Measurements from ENCODE around the gene GRM4.
A peak's percentile ranks its signal among the peaks of the same experiment; 100 is the strongest.

Gene GRM4

DNA sequence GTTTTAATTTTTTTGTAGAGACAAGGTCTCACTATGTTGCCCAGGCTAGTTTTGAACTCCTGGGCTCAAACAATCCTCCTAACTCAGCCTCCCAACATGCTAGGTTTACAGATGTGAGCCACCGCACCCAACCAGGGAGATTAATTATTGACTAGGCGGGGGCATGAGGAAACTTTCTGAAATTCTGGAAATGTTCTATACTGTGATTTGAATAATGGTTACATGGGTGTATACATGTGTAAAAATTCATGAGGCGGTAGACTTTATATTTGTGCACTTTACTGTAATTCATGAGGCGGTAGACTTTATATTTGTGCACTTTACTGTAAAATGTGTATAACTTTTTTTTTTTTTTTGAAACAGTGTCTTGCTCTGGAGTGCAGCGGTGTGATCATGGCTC is 147.2 kb downstream of the GRM4 start:
- Histone ChIP-seq H3K4me3 (ENCODE audit: low read depth, low read length) (no peak overlapping the region), H3K9me3 (ENCODE audit: severe bottlenecking) (peaks cover 3% of the 10 kb centered on the region), H3K27me3 (ENCODE audit: insufficient read depth, low read depth, severe bottlenecking) (no peaks in the 10 kb centered on the region), H3K36me3 (no peaks in the 10 kb centered on the region), H3K27ac (no peak overlapping the region)
- TF ChIP-seq, protein P1, sequence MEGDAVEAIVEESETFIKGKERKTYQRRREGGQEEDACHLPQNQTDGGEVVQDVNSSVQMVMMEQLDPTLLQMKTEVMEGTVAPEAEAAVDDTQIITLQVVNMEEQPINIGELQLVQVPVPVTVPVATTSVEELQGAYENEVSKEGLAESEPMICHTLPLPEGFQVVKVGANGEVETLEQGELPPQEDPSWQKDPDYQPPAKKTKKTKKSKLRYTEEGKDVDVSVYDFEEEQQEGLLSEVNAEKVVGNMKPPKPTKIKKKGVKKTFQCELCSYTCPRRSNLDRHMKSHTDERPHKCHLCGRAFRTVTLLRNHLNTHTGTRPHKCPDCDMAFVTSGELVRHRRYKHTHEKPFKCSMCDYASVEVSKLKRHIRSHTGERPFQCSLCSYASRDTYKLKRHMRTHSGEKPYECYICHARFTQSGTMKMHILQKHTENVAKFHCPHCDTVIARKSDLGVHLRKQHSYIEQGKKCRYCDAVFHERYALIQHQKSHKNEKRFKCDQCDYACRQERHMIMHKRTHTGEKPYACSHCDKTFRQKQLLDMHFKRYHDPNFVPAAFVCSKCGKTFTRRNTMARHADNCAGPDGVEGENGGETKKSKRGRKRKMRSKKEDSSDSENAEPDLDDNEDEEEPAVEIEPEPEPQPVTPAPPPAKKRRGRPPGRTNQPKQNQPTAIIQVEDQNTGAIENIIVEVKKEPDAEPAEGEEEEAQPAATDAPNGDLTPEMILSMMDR (IDR thresholded peaks at IDR 0.05; ENCODE audit: low read depth, low read length), result no peak
- no peak for DNase-seq

GRCh38 chr6:33997265-33997664 is 148.6 kb downstream of the GRM4 start:
- TF ChIP-seq, protein P1 (IDR thresholded peaks at IDR 0.05; ENCODE audit: low read depth, low read length), result no peak

GRCh38 chr6:33996120-33996475 is 149.8 kb downstream of the GRM4 start:
- no peaks in the 10 kb centered on the region for H3K36me3 ChIP-seq
- H3K27ac ChIP-seq, result no peak overlapping the region
- TF ChIP-seq, protein P1 (IDR thresholded peaks at IDR 0.05; ENCODE audit: low read depth, low read length), result no peak
- peak; percentile 6 for DNase-seq
- no peaks in the 10 kb centered on the region for H3K9me3 ChIP-seq (ENCODE audit: severe bottlenecking)
- H3K27me3 ChIP-seq (ENCODE audit: insufficient read depth, low read depth, severe bottlenecking), result no peaks in the 10 kb centered on the region
- H3K4me3 ChIP-seq (ENCODE audit: low read depth, low read length), result no peak overlapping the region

More at GRCh38 chr6:33997265-33997664, 148.6 kb downstream of the GRM4 start:
- Histone ChIP-seq H3K36me3 (no peaks in the 10 kb centered on the region), H3K27me3 (ENCODE audit: insufficient read depth, low read depth, severe bottlenecking) (no peaks in the 10 kb centered on the region), H3K9me3 (ENCODE audit: severe bottlenecking) (no peaks in the 10 kb centered on the region), H3K4me3 (ENCODE audit: low read depth, low read length) (no peak overlapping the region), H3K27ac (no peak overlapping the region)
- DNase-seq, result no peak

DNA sequence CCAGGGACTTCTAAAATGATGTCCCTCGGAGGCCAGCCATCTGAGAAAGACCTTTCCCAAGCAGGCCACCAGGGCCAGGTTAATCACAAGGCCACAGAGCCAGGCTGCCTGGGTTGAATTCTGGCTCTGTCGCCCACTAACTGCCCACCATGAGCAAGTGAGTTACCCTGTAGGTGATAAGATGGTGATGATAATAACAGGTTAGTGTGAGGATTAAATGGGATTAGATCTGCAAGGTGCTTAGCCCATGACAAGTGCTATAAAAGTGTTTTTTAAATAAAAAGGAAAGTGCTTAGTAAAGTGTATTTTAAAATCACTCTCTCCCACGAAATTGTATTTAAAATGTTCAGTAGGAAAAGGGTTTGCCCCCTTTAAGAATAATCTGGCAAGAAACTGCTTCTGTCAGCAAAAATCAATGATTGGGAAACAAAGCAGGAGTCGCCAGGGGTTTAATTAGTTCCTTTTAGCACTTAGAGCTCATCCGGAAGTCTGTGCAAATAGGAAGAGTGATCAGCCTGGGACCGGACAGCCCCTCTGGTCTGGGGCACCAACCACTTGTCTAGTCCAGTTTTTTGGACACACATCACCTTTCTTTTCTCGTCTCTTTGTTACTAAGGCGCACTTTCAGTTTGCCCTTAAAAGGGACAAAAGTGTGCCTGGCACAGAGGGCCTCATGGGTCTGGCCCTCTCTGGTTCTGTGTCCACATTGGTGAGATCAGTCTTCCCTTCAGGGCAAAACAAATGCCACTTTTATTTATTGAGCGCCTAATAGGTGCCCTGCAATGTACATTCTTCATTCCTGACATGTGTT is 150.4 kb downstream of the GRM4 start:
- Histone ChIP-seq H3K27ac (no peak overlapping the region), H3K4me3 (ENCODE audit: low read depth, low read length) (no peak overlapping the region), H3K36me3 (no peaks in the 10 kb centered on the region), H3K27me3 (ENCODE audit: insufficient read depth, low read depth, severe bottlenecking) (no peaks in the 10 kb centered on the region), H3K9me3 (ENCODE audit: severe bottlenecking) (no peaks in the 10 kb centered on the region)
- TF ChIP-seq, protein P1 (IDR thresholded peaks at IDR 0.05; ENCODE audit: low read depth, low read length), result no peak
- DNase-seq, result peak; percentile 9

DNA sequence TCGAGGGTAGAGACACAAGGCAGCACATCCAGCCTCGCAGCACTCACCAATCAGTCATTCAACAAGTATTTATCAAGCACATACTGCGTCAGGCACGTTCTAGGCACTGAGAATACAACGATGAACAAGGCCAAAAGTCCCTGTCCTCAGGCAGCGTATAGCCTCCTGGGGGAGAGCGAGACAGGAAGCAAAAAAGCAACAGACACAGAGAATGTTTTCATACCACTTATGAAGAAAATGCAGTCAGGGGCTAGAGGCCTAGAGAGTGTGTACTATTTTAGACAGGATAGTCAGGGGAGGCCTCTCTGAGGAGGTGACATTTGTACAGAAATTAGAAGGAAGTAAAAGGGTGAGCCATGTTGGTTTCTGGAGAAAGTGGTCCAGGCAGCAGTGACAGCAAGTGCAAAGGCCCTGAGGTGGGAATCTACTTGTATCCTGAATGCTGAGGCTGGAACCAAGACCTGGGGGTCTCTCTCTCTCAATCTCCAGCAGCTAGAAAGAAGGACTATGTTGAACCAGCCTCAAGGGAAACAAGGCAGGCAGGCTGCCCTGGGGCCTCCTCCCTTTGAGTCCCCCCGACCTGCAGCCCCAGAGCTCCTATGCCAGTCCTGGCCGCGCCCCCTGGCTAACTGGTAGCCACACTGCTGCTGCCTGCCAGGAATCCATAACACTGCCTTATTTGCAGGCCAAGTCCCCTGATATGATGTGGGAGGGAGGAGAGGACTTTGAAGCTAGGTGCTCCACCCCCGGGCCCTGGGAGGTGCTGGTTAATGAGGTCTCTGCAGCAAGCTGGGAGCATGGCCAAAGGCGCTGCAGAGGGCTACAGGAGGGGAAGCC is 151.2 kb downstream of the GRM4 start:
- H3K27me3 ChIP-seq (ENCODE audit: insufficient read depth, low read depth, severe bottlenecking), result no peaks in the 10 kb centered on the region
- no peak overlapping the region for H3K4me3 ChIP-seq (ENCODE audit: low read depth, low read length)
- H3K9me3 ChIP-seq (ENCODE audit: severe bottlenecking), result no peaks in the 10 kb centered on the region
- H3K27ac ChIP-seq, result no peak overlapping the region
- DNase-seq, result peak; percentile 65
- no peaks in the 10 kb centered on the region for H3K36me3 ChIP-seq
- TF ChIP-seq, protein P1 (IDR thresholded peaks at IDR 0.05; ENCODE audit: low read depth, low read length), result no peak
